ENCODE measurements around the gene ZNF547.
"Not testable (repeated sequence)": the region's sequence is repeated elsewhere in the genome, so short reads cannot be mapped to it uniquely, and the experiment has no call there.

The ZNF547 gene

GRCh38 chr19:57357406-57357805, 5.9 kb upstream of the ZNF547 start:
- DNase-seq, result no peak
- no peaks in the 10 kb centered on the region for H3K27me3 ChIP-seq (ENCODE audit: insufficient read depth, low read depth, severe bottlenecking)
- H3K27ac ChIP-seq, result no peak overlapping the region
- H3K36me3 ChIP-seq, result peaks cover 55% of the 10 kb centered on the region
- no peaks in the 10 kb centered on the region for H3K9me3 ChIP-seq (ENCODE audit: severe bottlenecking)
- no peak overlapping the region for H3K4me3 ChIP-seq (ENCODE audit: low read depth, low read length)
- TF ChIP-seq CTCF (IDR thresholded peaks at IDR 0.05; ENCODE audit: low read depth, low read length), result no peak

GRCh38 chr19:57359300-57359699, 4.1 kb upstream of the ZNF547 start:
- Histone ChIP-seq H3K4me3 (ENCODE audit: low read depth, low read length) (no peak overlapping the region), H3K36me3 (peaks cover 43% of the 10 kb centered on the region), H3K27me3 (ENCODE audit: insufficient read depth, low read depth, severe bottlenecking) (no peaks in the 10 kb centered on the region), H3K9me3 (ENCODE audit: severe bottlenecking) (no peaks in the 10 kb centered on the region), H3K27ac (no peak overlapping the region)
- no peak for DNase-seq
- TF ChIP-seq CTCF (IDR thresholded peaks at IDR 0.05; ENCODE audit: low read depth, low read length), result no peak

GRCh38 chr19:57362419-57362818, 932 bp upstream of the ZNF547 start:
- no peak for TF ChIP-seq CTCF (IDR thresholded peaks at IDR 0.05; ENCODE audit: low read depth, low read length)
- Histone ChIP-seq H3K27ac (peak overlapping the region; percentile 78), H3K4me3 (ENCODE audit: low read depth, low read length) (peak overlapping the region; percentile 90), H3K9me3 (ENCODE audit: severe bottlenecking) (no peaks in the 10 kb centered on the region), H3K27me3 (ENCODE audit: insufficient read depth, low read depth, severe bottlenecking) (no peaks in the 10 kb centered on the region), H3K36me3 (peaks cover 16% of the 10 kb centered on the region)
- DNase-seq, result no peak

GRCh38 chr19:57363688-57364181, 384 bp downstream of the ZNF547 start:
- no peaks in the 10 kb centered on the region for H3K27me3 ChIP-seq (ENCODE audit: insufficient read depth, low read depth, severe bottlenecking)
- no peak for TF ChIP-seq CTCF (IDR thresholded peaks at IDR 0.05; ENCODE audit: low read depth, low read length)
- H3K36me3 ChIP-seq, result peaks cover 10% of the 10 kb centered on the region
- DNase-seq, result no peak
- no peaks in the 10 kb centered on the region for H3K9me3 ChIP-seq (ENCODE audit: severe bottlenecking)
- H3K4me3 ChIP-seq (ENCODE audit: low read depth, low read length), result peak overlapping the region; percentile 90
- peak overlapping the region; percentile 53 for H3K27ac ChIP-seq

GRCh38 chr19:57366776-57367175, 3.4 kb downstream of the ZNF547 start:
- no peak for DNase-seq
- Histone ChIP-seq H3K27me3 (ENCODE audit: insufficient read depth, low read depth, severe bottlenecking) (no peaks in the 10 kb centered on the region), H3K9me3 (ENCODE audit: severe bottlenecking) (no peaks in the 10 kb centered on the region), H3K36me3 (peaks cover 5% of the 10 kb centered on the region), H3K4me3 (ENCODE audit: low read depth, low read length) (no peak overlapping the region), H3K27ac (no peak overlapping the region)
- TF ChIP-seq CTCF (IDR thresholded peaks at IDR 0.05; ENCODE audit: low read depth, low read length), result no peak

GRCh38 chr19:57374179-57374578, 10.8 kb downstream of the ZNF547 start:
- H3K9me3 ChIP-seq (ENCODE audit: severe bottlenecking), result no peaks in the 10 kb centered on the region
- DNase-seq, result no peak
- peaks cover 20% of the 10 kb centered on the region for H3K36me3 ChIP-seq
- H3K27me3 ChIP-seq (ENCODE audit: insufficient read depth, low read depth, severe bottlenecking), result no peaks in the 10 kb centered on the region
- no peak overlapping the region for H3K27ac ChIP-seq
- H3K4me3 ChIP-seq (ENCODE audit: low read depth, low read length), result no peak overlapping the region
- TF ChIP-seq CTCF (IDR thresholded peaks at IDR 0.05; ENCODE audit: low read depth, low read length), result no peak

- H3K9me3 ChIP-seq (ENCODE audit: severe bottlenecking); DNase-seq; H3K27me3 ChIP-seq (ENCODE audit: insufficient read depth, low read depth, severe bottlenecking); H3K27ac ChIP-seq; H3K4me3 ChIP-seq (ENCODE audit: low read depth, low read length): not testable (repeated sequence)
- peaks cover 20% of the 10 kb centered on the region for H3K36me3 ChIP-seq
These were observed 11.3 kb downstream of the ZNF547 start for GRCh38 chr19:57374647-57375046.

Measured in WERI-Rb-1 (cell line).